ENCODE measurements around the gene TENT4B.

GRCh38 chr16:50278251-50278650 is 125.1 kb downstream of the TENT4B start:
- TF ChIP-seq EZH2 (IDR thresholded peaks at IDR 0.05; ENCODE audit: borderline replicate concordance, low read length) = no peak
- no peak for TF ChIP-seq CTCF (IDR thresholded peaks at IDR 0.05; ENCODE audit: low read length)

Measured in OCI-LY1 (cell line).